Keratinocyte (primary cell): Measurements from ENCODE around the gene ZRANB1. TPM values are rescaled to one million over a fixed set of nuclear protein-coding genes. Genes with fewer than 3 reads are reported as not detected.

ENCODE experiments used
- DNase-seq: peaks from one replicate; pipeline ENCODE4 v3.0.0-alpha.2; 2011; ENCODE audit warnings: low read depth, missing footprints, low spot score
- FAIRE-seq: peaks from 2 replicates; lab custom pipeline; 2011; peaks lifted over from hg19 to GRCh38; lab: Jason Lieb, UNC
- H2AFZ ChIP-seq: 2 replicates; pipeline ENCODE4 v1.6.0; 2012; ENCODE audit warnings: low read length, control low read depth, inconsistent platforms; ENCODE audit not compliant: control insufficient read depth
- H3K27ac ChIP-seq: 2 replicates; pipeline ENCODE4 v1.5.1; 2011; ENCODE audit warnings: low read length; ENCODE audit not compliant: control insufficient read depth, insufficient read depth
- H3K27me3 ChIP-seq: 3 replicates; pipeline ENCODE4 v1.6.0; 2011; ENCODE audit warnings: low read length; ENCODE audit not compliant: control insufficient read depth, insufficient read depth; ENCODE audit errors: extremely low read depth
- H3K36me3 ChIP-seq, 2 experiments: 2 replicates in 1 of 2; 3 replicates in 1 of 2; pipeline ENCODE4 v1.5.1; 2011; ENCODE audit warnings: low read length in 2 of 2, mild to moderate bottlenecking in 1 of 2; ENCODE audit not compliant: control insufficient read depth in 2 of 2, insufficient read depth in 2 of 2; ENCODE audit errors: extremely low read depth in 1 of 2
- H3K4me1 ChIP-seq: 3 replicates; pipeline ENCODE4 v1.5.1; 2011; ENCODE audit warnings: low read length; ENCODE audit not compliant: control insufficient read depth, insufficient read depth; ENCODE audit errors: extremely low read depth
- H3K4me2 ChIP-seq: 3 replicates; pipeline ENCODE4 v1.6.0; 2011; ENCODE audit warnings: low read depth, low read length; ENCODE audit not compliant: control insufficient read depth, insufficient read depth; ENCODE audit errors: extremely low read depth
- H3K4me3 ChIP-seq, 3 experiments: fragments of 200-600 bp in 1 of 3; sonication (generic) in 1 of 3; 2 replicates in 2 of 3; 3 replicates in 1 of 3; pipeline ENCODE4 v1.5.1; 2011 to 2016; ENCODE audit warnings: low read length in 3 of 3, mild to moderate bottlenecking in 3 of 3, control low read depth in 2 of 3, inconsistent platforms in 1 of 3, low read depth in 1 of 3, mixed read lengths in 1 of 3, mixed run types in 1 of 3, moderate library complexity in 1 of 3; ENCODE audit not compliant: control insufficient read depth in 2 of 3, insufficient read depth in 2 of 3; ENCODE audit errors: extremely low read depth in 1 of 3
- H3K79me2 ChIP-seq: 2 replicates; pipeline ENCODE4 v1.6.0; 2012; ENCODE audit warnings: low read length; ENCODE audit not compliant: control insufficient read depth, insufficient read depth
- H3K9ac ChIP-seq: 3 replicates; pipeline ENCODE4 v1.6.0; 2011; ENCODE audit warnings: low read length; ENCODE audit not compliant: control insufficient read depth, insufficient read depth; ENCODE audit errors: extremely low read depth
- H3K9me1 ChIP-seq: 3 replicates; pipeline ENCODE4 v1.6.0; 2011; ENCODE audit warnings: low read length; ENCODE audit not compliant: control insufficient read depth, insufficient read depth; ENCODE audit errors: extremely low read depth
- H3K9me3 ChIP-seq: 2 replicates; pipeline ENCODE4 v1.5.1; 2012; ENCODE audit warnings: low read depth, low read length; ENCODE audit not compliant: control insufficient read depth
- H4K20me1 ChIP-seq: 3 replicates; pipeline ENCODE4 v1.6.0; 2011; ENCODE audit warnings: low read length; ENCODE audit not compliant: control insufficient read depth, insufficient read depth; ENCODE audit errors: extremely low read depth
- CTCF ChIP-seq, 3 experiments: IDR thresholded peaks in 1 of 3; conservative IDR thresholded peaks in 1 of 3; optimal IDR thresholded peaks in 1 of 3; 2 replicates in 2 of 3; 3 replicates in 1 of 3; pipeline versions ENCODE3 to v1.5.1; 2011; ENCODE audit warnings: low read length in 3 of 3, mild to moderate bottlenecking in 3 of 3, moderate library complexity in 2 of 3, control low read depth in 1 of 3, inconsistent platforms in 1 of 3; ENCODE audit not compliant: insufficient read depth in 2 of 3; ENCODE audit errors: extremely low read depth in 1 of 3
- EZH2 ChIP-seq: IDR thresholded peaks from one replicate; pipeline ENCODE4 v1.6.1; 2012; ENCODE audit warnings: inconsistent platforms, mild to moderate bottlenecking, low read length, moderate library complexity
- dilution Hi-C: fragments of 300-500 bp; cut with MboI; formaldehyde crosslinking; loops from one replicate; pipeline ENCODE4 v1.7.0; 2020; ENCODE audit warnings: low sequenced_read_pairs; ENCODE audit not compliant: extremely low pct_ligation_motif_present
- polyA plus RNA-seq, 5 experiments: library from polyadenylated mRNA; depleted of rRNA in 3 of 5; stranded (reverse) in 3 of 5; stranded (forward) in 1 of 5; unstranded in 1 of 5; fragments of >200 nt; gene quantifications; 1 replicate in 1 of 5; 2 replicates in 3 of 5; 3 replicates in 1 of 5; pipeline versions ENCODE4 v1.2.1 to v1.2.3, GENCODE V29; 2011 to 2012; ENCODE audit warnings: missing spikeins in 2 of 5, low read depth in 1 of 5, low replicate concordance in 1 of 5

ZRANB1 gene
- polyA plus RNA-seq, 1 donor (not counting 4 experiments of a cell fraction or from before 2014, with no cell fraction given), result 9.3 TPM

GRCh38 chr10:125008689-125009638, 67.0 kb downstream of the ZRANB1 start:
- DNase-seq, result no peak
- Histone ChIP-seq H3K27ac (peak overlapping the region; percentile 36), H3K9me3 (no peaks in the 10 kb centered on the region), H2AFZ (no peak overlapping the region), H3K4me2 (peak overlapping the region; percentile 61), H3K27me3 (no peaks in the 10 kb centered on the region), H4K20me1 (peaks cover 16% of the 10 kb centered on the region), H3K9ac (no peak overlapping the region), H3K79me2 (peaks cover 79% of the 10 kb centered on the region), H3K4me1 (peaks cover 31% of the 10 kb centered on the region), H3K9me1 (peaks cover 3% of the 10 kb centered on the region), H3K36me3 (peaks cover 20 to 27% of the 10 kb centered on the region in 2 experiments), H3K4me3 (no peak overlapping the region)
- no peak for TF ChIP-seq EZH2
- TF ChIP-seq CTCF (optimal IDR thresholded peaks at IDR 0.05 in 1 of 3, IDR thresholded peaks at IDR 0.05 in 1 of 3, conservative IDR thresholded peaks at IDR 0.05 in 1 of 3; ENCODE audit: extremely low read depth in 1 of 3, insufficient read depth in 2 of 3, low read length in 3 of 3), result no peak
- FAIRE-seq, result peak; percentile 26
- dilution Hi-C loops, result no loop called here

- H3K4me2 ChIP-seq, result no peak overlapping the region
- FAIRE-seq (no peak), DNase-seq (no peak)
- H3K4me3 ChIP-seq, result no peak overlapping the region
- H3K27me3 ChIP-seq, result no peaks in the 10 kb centered on the region
- H3K9ac ChIP-seq, result no peak overlapping the region
- H3K9me3 ChIP-seq, result no peaks in the 10 kb centered on the region
- H2AFZ ChIP-seq, result no peak overlapping the region
- TF ChIP-seq CTCF (optimal IDR thresholded peaks at IDR 0.05 in 1 of 3, IDR thresholded peaks at IDR 0.05 in 1 of 3, conservative IDR thresholded peaks at IDR 0.05 in 1 of 3; ENCODE audit: extremely low read depth in 1 of 3, insufficient read depth in 2 of 3, low read length in 3 of 3), result no peak
- H3K79me2 ChIP-seq, result peaks cover 79% of the 10 kb centered on the region
- dilution Hi-C loops, result no loop called here
- peaks cover 19 to 28% of the 10 kb centered on the region in 2 experiments for H3K36me3 ChIP-seq
- peaks cover 3% of the 10 kb centered on the region for H3K9me1 ChIP-seq
- H3K4me1 ChIP-seq, result peaks cover 31% of the 10 kb centered on the region
- peaks cover 16% of the 10 kb centered on the region for H4K20me1 ChIP-seq
- H3K27ac ChIP-seq, result no peak overlapping the region
These were observed 67.8 kb downstream of the ZRANB1 start for GRCh38 chr10:125009661-125010161.
